GM12865 (cell line): ENCODE results near the gene UFD1.

Experiments
- DNase-seq: peaks from one replicate; pipeline ENCODE4 v3.0.0; 2010; ENCODE audit warnings: low read depth
- H3K4me3 ChIP-seq: 2 replicates; pipeline ENCODE4 v1.5.1; 2011; ENCODE audit warnings: mild to moderate bottlenecking, low read depth, low read length, control low read depth
- CTCF ChIP-seq: IDR thresholded peaks from 2 replicates; pipeline ENCODE4 v1.5.1; 2011; ENCODE audit warnings: low read length, control low read depth, low read depth, inconsistent platforms; ENCODE audit not compliant: insufficient read depth; ENCODE audit errors: missing control alignments

UFD1 gene

DNA sequence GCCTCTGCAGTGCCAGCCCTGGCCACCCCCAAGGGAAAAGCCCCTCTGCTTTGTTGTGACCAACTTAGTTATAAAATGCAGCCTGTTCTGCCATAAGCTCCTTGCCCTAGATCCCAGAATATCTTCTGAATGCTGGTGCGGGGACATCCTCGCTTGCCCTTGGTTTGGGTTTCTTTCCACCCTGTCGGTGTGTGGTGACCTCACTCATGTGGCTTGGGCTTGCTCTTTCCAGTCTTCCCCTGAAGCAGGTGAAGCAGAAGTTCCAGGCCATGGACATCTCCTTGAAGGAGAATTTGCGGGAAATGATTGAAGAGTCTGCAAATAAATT, 28.5 kb upstream of the UFD1 start:
- DNase-seq, result no peak
- H3K4me3 ChIP-seq, result no peak overlapping the region
- TF ChIP-seq CTCF, result no peak

- DNase-seq, result no peak
- no peak for TF ChIP-seq CTCF
- no peak overlapping the region for H3K4me3 ChIP-seq
These were observed 27.2 kb upstream of the UFD1 start for GRCh38 chr22:19506212-19506611.

- DNase-seq, result no peak
- no peak for TF ChIP-seq CTCF
- no peak overlapping the region for H3K4me3 ChIP-seq
These were observed 26.7 kb upstream of the UFD1 start for GRCh38 chr22:19505735-19506126.

DNA sequence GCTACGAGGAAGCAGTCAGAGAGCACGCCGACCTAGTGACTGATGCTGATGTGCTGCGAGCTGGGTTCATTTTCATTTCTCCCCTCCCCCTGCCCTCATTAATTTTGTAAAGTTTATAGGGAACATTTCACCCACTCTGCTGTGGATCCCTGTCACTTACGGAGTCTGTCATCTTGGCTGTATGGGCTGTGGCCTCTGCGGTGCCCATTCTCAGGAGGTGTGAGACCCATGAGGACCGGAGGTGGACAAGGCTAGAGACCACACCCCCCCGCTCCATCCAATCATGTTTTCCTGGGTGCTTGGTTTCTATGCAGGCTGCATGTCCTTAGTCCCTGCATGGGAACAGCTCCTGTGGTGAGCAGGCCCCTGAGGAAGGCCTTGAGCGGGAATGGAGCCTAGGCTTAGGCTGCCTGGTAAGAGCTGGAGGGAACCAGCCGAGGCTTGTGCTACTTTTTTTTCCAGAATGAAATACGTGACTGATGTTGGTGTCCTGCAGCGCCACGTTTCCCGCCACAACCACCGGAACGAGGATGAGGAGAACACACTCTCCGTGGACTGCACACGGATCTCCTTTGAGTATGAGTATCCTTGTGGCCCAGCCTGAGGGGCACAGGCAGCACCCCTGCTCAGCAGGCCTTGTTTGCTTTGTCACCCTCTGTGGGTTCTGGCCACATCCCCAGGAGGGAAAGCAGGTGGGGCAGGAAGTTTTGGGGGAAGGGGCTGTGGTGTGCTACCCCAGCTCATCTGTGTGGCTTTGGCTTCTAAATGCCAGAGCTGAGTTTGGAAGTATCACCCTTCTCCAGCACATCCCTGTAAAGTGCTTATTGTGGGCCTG, 26.1 kb upstream of the UFD1 start:
- no peak overlapping the region for H3K4me3 ChIP-seq
- TF ChIP-seq CTCF, result no peak
- no peak for DNase-seq

GRCh38 chr22:19503869-19504268, 24.9 kb upstream of the UFD1 start:
- no peak overlapping the region for H3K4me3 ChIP-seq
- TF ChIP-seq CTCF, result no peak
- no peak for DNase-seq

DNA sequence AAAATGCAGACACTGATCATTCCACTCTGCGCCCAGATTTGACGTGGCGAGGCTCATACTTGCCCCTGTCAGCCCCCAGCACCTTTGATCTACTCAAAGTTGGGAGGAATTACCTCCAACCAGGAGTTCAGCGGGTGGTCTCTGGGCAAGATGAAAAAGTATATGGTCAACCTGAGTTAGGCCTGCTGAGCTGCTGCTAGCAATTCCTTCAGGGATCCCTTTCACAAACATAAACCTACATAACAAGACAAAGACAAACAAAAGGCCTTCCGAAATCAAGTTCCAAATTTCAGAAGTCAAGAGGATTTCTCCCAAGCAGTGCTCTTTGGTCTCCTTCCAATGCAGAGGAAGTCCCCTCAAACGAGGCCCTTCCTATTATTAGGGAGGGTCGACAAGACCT, 24.4 kb upstream of the UFD1 start:
- no peak for TF ChIP-seq CTCF
- no peak overlapping the region for H3K4me3 ChIP-seq
- no peak for DNase-seq

- no peak for TF ChIP-seq CTCF
- no peak for DNase-seq
- H3K4me3 ChIP-seq, result no peak overlapping the region
These were observed 23.0 kb upstream of the UFD1 start for GRCh38 chr22:19501897-19502447.
